ENCODE measurements around the gene ZYG11B.

Gene ZYG11B

GRCh38 chr1:52876843-52877242, 150.6 kb downstream of the ZYG11B start:
- TF ChIP-seq ZFX (IDR thresholded peaks at IDR 0.05): no peak
- TF ChIP-seq CTCF (conservative IDR thresholded peaks at IDR 0.05): no peak
- no peak overlapping the region for H3K27ac ChIP-seq

All from C4-2B (cell line).